ENCODE results near the gene DGKB.

Gene DGKB

DNA sequence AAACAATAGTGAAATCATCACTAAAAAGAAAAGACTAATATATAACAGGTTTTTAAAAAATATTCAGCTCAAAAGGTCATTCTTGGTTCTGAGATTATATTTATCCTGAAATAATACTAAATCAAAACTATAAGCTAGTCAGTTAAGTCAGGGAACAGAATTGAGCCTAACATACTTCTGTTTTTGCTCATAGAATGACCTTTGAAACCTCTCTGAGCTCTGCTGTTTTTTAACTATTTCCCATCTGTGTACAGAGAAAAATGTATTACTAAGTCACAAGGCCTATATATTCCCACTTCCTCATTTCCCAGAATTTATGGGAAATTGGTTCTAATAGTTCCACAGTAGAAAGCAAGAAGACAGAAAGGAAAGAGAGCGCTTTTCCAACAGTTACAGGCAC lies 566.3 kb downstream of the DGKB start:
- no peak overlapping the region for H3K4me3 ChIP-seq (ENCODE audit: low read length)
- no peak for TF ChIP-seq CTCF (conservative IDR thresholded peaks at IDR 0.05; ENCODE audit: low read length)
- DNase-seq (ENCODE audit: low read depth) = no peak

- DNase-seq (ENCODE audit: low read depth) = peak; percentile 47
Measured at GRCh38 chr7:14332155-14332554, 570.4 kb downstream of the DGKB start.

GRCh38 chr7:14324767-14325166 lies 577.8 kb downstream of the DGKB start:
- no peak overlapping the region for H3K4me3 ChIP-seq (ENCODE audit: low read length)
- TF ChIP-seq CTCF (conservative IDR thresholded peaks at IDR 0.05; ENCODE audit: low read length) = no peak
- no peak for DNase-seq (ENCODE audit: low read depth)

More at GRCh38 chr7:14332155-14332554, 570.4 kb downstream of the DGKB start:
- H3K4me3 ChIP-seq (ENCODE audit: low read length) = no peak overlapping the region
- TF ChIP-seq CTCF (conservative IDR thresholded peaks at IDR 0.05; ENCODE audit: low read length) = no peak

DNA sequence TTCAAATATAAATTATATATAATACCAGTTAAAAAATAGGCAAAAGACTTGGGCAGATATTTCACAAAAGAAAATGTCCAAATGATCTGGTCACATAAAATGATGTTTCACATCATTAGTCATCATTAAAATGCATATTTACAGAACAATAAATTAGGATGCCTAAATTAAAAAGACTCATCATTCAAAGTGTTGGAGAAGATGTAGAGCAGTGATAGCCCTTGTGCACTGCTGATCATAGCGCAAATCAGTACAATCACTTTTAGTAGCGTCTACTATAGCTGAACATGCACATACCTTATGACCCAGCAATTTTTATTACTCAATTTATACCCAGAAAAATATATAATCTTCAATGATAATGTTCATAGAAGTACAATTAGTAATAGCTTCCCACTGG lies 579.8 kb downstream of the DGKB start:
- no peak overlapping the region for H3K4me3 ChIP-seq (ENCODE audit: low read length)

GRCh38 chr7:14321947-14322346 lies 580.6 kb downstream of the DGKB start:
- TF ChIP-seq CTCF (conservative IDR thresholded peaks at IDR 0.05; ENCODE audit: low read length) = no peak

More for the DNA sequence above, 579.8 kb downstream of the DGKB start:
- TF ChIP-seq CTCF (conservative IDR thresholded peaks at IDR 0.05; ENCODE audit: low read length) = no peak
- no peak for DNase-seq (ENCODE audit: low read depth)

DNA sequence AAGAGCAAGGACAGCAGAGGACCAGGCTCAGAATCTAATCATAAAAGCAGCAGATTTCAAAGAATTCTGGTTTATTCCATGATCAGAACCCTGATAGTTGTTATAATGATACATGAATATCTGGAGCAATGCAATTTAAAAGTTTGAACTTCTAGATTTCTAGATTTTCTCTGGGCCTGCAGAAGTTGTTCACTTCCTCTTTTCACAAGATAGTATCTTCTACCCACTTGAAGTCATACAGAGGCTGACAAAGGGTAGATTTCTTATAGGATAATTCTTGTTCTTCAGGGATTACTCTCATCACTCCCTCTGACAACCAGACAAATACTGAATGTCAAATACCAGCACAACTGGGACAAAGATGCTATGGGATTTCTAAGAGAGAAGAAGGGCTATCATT lies 593.1 kb downstream of the DGKB start:
- no peak for DNase-seq (ENCODE audit: low read depth)
- H3K4me3 ChIP-seq (ENCODE audit: low read length) = no peak overlapping the region
- no peak for TF ChIP-seq CTCF (conservative IDR thresholded peaks at IDR 0.05; ENCODE audit: low read length)

More at GRCh38 chr7:14321947-14322346, 580.6 kb downstream of the DGKB start:
- H3K4me3 ChIP-seq (ENCODE audit: low read length) = no peak overlapping the region
- no peak for DNase-seq (ENCODE audit: low read depth)

GRCh38 chr7:14305233-14305866 lies 597.2 kb downstream of the DGKB start:
- no peak for DNase-seq (ENCODE audit: low read depth)
- no peak overlapping the region for H3K4me3 ChIP-seq (ENCODE audit: low read length)
- no peak for TF ChIP-seq CTCF (conservative IDR thresholded peaks at IDR 0.05; ENCODE audit: low read length)
